ENCODE data around the gene KCNIP2. TPM values are rescaled to one million over a fixed set of nuclear protein-coding genes. Genes with fewer than 3 reads are reported as not detected.
"Not testable (repeated sequence)": the region's sequence is repeated elsewhere in the genome, so short reads cannot be mapped to it uniquely, and the experiment has no call there.

KCNIP2 gene
- total RNA-seq, 1 experiment from 2014 or later, result 0.12 TPM

- no peak for DNase-seq (ENCODE audit: low read depth)
Observed at GRCh38 chr10:101828766-101829551, 14.6 kb downstream of the KCNIP2 start.

- no peak for DNase-seq (ENCODE audit: low read depth)
Observed at GRCh38 chr10:101827919-101828600, 15.5 kb downstream of the KCNIP2 start.

GRCh38 chr10:101826852-101827434 is 16.7 kb downstream of the KCNIP2 start:
- no peak for DNase-seq (ENCODE audit: low read depth)

- no peak for DNase-seq (ENCODE audit: low read depth)
Observed at GRCh38 chr10:101824736-101825135, 18.9 kb downstream of the KCNIP2 start.

GRCh38 chr10:101818872-101819633 is 24.5 kb downstream of the KCNIP2 start:
- no peak for DNase-seq (ENCODE audit: low read depth)

GRCh38 chr10:101818119-101818871 is 25.3 kb downstream of the KCNIP2 start, which contains the start of gene OGA:
TSS of gene OGA (minus strand) at chr10:101818444. CDS start at chr10:101818022, 422 bp downstream.
- DNase-seq (ENCODE audit: low read depth), result peak; percentile 99

GRCh38 chr10:101817337-101818118 is 26.1 kb downstream of the KCNIP2 start:
- DNase-seq (ENCODE audit: low read depth), result peak; percentile 86

GRCh38 chr10:101816913-101817336 is 26.7 kb downstream of the KCNIP2 start:
- DNase-seq (ENCODE audit: low read depth), result no peak

- no peak for DNase-seq (ENCODE audit: low read depth)
Observed at GRCh38 chr10:101816376-101816775, 27.2 kb downstream of the KCNIP2 start.

- peak; percentile 28 for DNase-seq (ENCODE audit: low read depth)
Observed at GRCh38 chr10:101814466-101815071, 29.0 kb downstream of the KCNIP2 start.

GRCh38 chr10:101812606-101813005 is 31.0 kb downstream of the KCNIP2 start:
- no peak for DNase-seq (ENCODE audit: low read depth)

GRCh38 chr10:101807158-101807557 is 36.4 kb downstream of the KCNIP2 start:
- no peak for DNase-seq (ENCODE audit: low read depth)

- DNase-seq (ENCODE audit: low read depth), result no peak
Observed at GRCh38 chr10:101803511-101803910, 40.1 kb downstream of the KCNIP2 start.

- no peak for DNase-seq (ENCODE audit: low read depth)
Observed at GRCh38 chr10:101797403-101798059, 46.1 kb downstream of the KCNIP2 start.

GRCh38 chr10:101793526-101793925 is 50.1 kb downstream of the KCNIP2 start:
- DNase-seq (ENCODE audit: low read depth), result no peak

- DNase-seq (ENCODE audit: low read depth), result no peak
Observed at GRCh38 chr10:101789686-101790085, 53.9 kb downstream of the KCNIP2 start.

GRCh38 chr10:101789231-101789630 is 54.4 kb downstream of the KCNIP2 start:
- not testable (repeated sequence) for DNase-seq (ENCODE audit: low read depth)

GRCh38 chr10:101785801-101786200 is 57.8 kb downstream of the KCNIP2 start:
- no peak for DNase-seq (ENCODE audit: low read depth)

GRCh38 chr10:101784558-101784957 is 59.0 kb downstream of the KCNIP2 start:
- no peak for DNase-seq (ENCODE audit: low read depth)

Measured in RPMI7951 (cell line).